ENCODE data around the gene PTPRM. TPM values are rescaled to one million over a fixed set of nuclear protein-coding genes. Genes with fewer than 3 reads are reported as not detected.
A peak's percentile ranks its signal among the peaks of the same experiment; 100 is the strongest.

PTPRM gene
- polyA plus RNA-seq, 1 of the 3 experiments (the other 2 are of a cell fraction): 16.0 TPM

GRCh38 chr18:8175501-8176061 lies 608.5 kb downstream of the PTPRM start:
- H3K9me3 ChIP-seq: no peaks in the 10 kb centered on the region
- CTCF ChIA-PET: interaction anchor here (0.5 to 2.0 kb wide), 4 partner anchors 12 to 608 kb away, joined by 3 to 6 read pairs (median 4); partner anchors contain the start of gene PTPRM

DNA sequence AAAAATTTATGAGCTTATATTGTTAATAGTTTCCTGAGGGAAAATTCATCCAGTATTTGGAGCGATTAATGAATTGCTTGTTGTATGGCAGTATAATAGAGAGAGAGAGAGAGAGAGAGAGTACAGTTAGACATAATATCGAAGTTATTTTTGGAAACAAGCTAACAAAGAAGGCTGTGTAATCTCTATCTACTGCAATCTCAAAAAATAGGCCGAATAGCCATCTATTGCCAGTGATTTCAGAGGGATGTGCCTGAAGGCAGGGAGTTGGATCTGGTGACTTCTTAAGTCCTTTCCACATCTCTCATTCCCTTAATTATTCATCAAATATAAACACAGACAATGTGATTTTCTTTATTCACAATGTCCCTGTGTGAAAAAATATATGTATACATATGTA lies 609.0 kb downstream of the PTPRM start:
- Histone ChIP-seq H3K9ac (no peak overlapping the region), H3K9me3 (no peaks in the 10 kb centered on the region), H3K27me3 (ENCODE audit: insufficient read depth) (no peaks in the 10 kb centered on the region), H3K9me2 (no peaks in the 10 kb centered on the region; the same call in 1 of the 2 replicates), H3K36me3 (replicated peaks in 1 of 2; ENCODE audit: control insufficient read depth in 1 of 2, insufficient read depth in 2 of 2, low read length in 1 of 2) (no peaks in the 10 kb centered on the region), H4K20me1 (ENCODE audit: insufficient read depth) (no peaks in the 10 kb centered on the region), H3K79me2 (ENCODE audit: insufficient read depth) (no peaks in the 10 kb centered on the region), H2AFZ (ENCODE audit: low read depth) (no peak overlapping the region), H3K4me2 (no peak overlapping the region), H3K4me3 (ENCODE audit: low read depth in 2 of 2, low read length in 1 of 2) (no peak overlapping the region), H3F3A (replicated peaks; ENCODE audit: insufficient read depth) (no peaks in the 10 kb centered on the region), H3K4me1 (ENCODE audit: control insufficient read depth in 1 of 2, insufficient read depth in 2 of 2, low read depth in 1 of 2, low read length in 1 of 2) (peaks cover 0 to 30% of the 10 kb centered on the region in 2 experiments; a peak in 2 of 4 replicates), H3K27ac (ENCODE audit: low read depth in 2 of 2, low read length in 1 of 2) (peak overlapping the region in 1 of 2 experiments; percentile 83; a peak in 2 of 4 replicates)
- CTCF ChIA-PET: interaction anchor here (0.5 to 2.0 kb wide), 6 partner anchors 12 to 609 kb away, joined by 3 to 6 read pairs (median 3); partner anchors contain the start of gene PTPRM
- WGBS (ENCODE audit: low lambda C conversion rate): 38% methylated on average over 3 of the region's 3 CpGs
- TF ChIP-seq EP300 (IDR thresholded peaks at IDR 0.05; ENCODE audit: borderline replicate concordance in 1 of 2, low read depth in 1 of 2, low read length in 1 of 2) (peak in 1 of 2 experiments; percentile 28; a peak in 1 of 4 replicates), TCF12 (IDR thresholded peaks at IDR 0.05) (no peak)
- DNase-seq: no peak
- POLR2A ChIA-PET: no interaction called here

More at GRCh38 chr18:8175501-8176061, 608.5 kb downstream of the PTPRM start:
- peak overlapping the region in 1 of 2 experiments; percentile 83; a peak in 2 of 4 replicates for H3K27ac ChIP-seq (ENCODE audit: low read depth in 2 of 2, low read length in 1 of 2)
- POLR2A ChIA-PET: no interaction called here
- H3K4me1 ChIP-seq (ENCODE audit: control insufficient read depth in 1 of 2, insufficient read depth in 2 of 2, low read depth in 1 of 2, low read length in 1 of 2): peaks cover 0 to 30% of the 10 kb centered on the region in 2 experiments; a peak in 2 of 4 replicates
- no peaks in the 10 kb centered on the region for H4K20me1 ChIP-seq (ENCODE audit: insufficient read depth)
- no peak overlapping the region for H3K4me2 ChIP-seq
- H3K79me2 ChIP-seq (ENCODE audit: insufficient read depth): no peaks in the 10 kb centered on the region
- DNase-seq: no peak
- no peak overlapping the region for H3K4me3 ChIP-seq (ENCODE audit: low read depth in 2 of 2, low read length in 1 of 2)
- H3F3A ChIP-seq (replicated peaks; ENCODE audit: insufficient read depth): no peaks in the 10 kb centered on the region
- no peak overlapping the region for H2AFZ ChIP-seq (ENCODE audit: low read depth)
- TF ChIP-seq TCF12 (IDR thresholded peaks at IDR 0.05): no peak
- no peaks in the 10 kb centered on the region; the same call in 1 of the 2 replicates for H3K9me2 ChIP-seq
- no peaks in the 10 kb centered on the region for H3K27me3 ChIP-seq (ENCODE audit: insufficient read depth)
- H3K9ac ChIP-seq: no peak overlapping the region
- WGBS (ENCODE audit: low lambda C conversion rate): 41% methylated on average over 7 of the region's 7 CpGs
- H3K36me3 ChIP-seq (replicated peaks in 1 of 2; ENCODE audit: control insufficient read depth in 1 of 2, insufficient read depth in 2 of 2, low read length in 1 of 2): no peaks in the 10 kb centered on the region

DNA sequence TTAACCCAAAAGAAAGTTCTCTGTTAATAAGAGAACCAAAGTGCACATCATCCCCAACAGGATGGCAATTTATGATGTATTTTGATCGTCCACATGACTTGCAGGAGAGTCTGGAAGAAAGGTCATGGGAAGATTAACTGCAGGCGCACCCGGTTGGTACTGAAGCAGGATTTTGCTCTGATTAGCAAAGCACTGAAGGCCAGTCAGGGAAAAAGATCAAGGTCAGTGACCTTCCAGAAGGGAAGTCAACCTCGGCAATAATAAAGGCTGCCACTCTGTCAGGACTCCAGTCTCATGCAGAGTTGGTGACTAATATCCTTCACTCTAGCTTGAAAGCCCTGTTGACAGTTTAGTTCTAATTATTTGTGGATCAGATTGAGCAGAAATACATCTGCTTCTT lies 609.4 kb downstream of the PTPRM start:
- Histone ChIP-seq H3K4me2 (no peak overlapping the region), H3K9me2 (no peaks in the 10 kb centered on the region; the same call in 1 of the 2 replicates), H3K27ac (ENCODE audit: low read depth in 2 of 2, low read length in 1 of 2) (peak overlapping the region in 1 of 2 experiments; percentile 83; a peak in 2 of 4 replicates), H3K4me3 (ENCODE audit: low read depth in 2 of 2, low read length in 1 of 2) (no peak overlapping the region), H3K79me2 (ENCODE audit: insufficient read depth) (no peaks in the 10 kb centered on the region), H3K36me3 (replicated peaks in 1 of 2; ENCODE audit: control insufficient read depth in 1 of 2, insufficient read depth in 2 of 2, low read length in 1 of 2) (no peaks in the 10 kb centered on the region), H3K27me3 (ENCODE audit: insufficient read depth) (no peaks in the 10 kb centered on the region), H3K4me1 (ENCODE audit: control insufficient read depth in 1 of 2, insufficient read depth in 2 of 2, low read depth in 1 of 2, low read length in 1 of 2) (peaks cover 0 to 30% of the 10 kb centered on the region in 2 experiments; a peak in 2 of 4 replicates), H3F3A (replicated peaks; ENCODE audit: insufficient read depth) (no peaks in the 10 kb centered on the region), H3K9me3 (no peaks in the 10 kb centered on the region), H2AFZ (ENCODE audit: low read depth) (no peak overlapping the region), H3K9ac (no peak overlapping the region), H4K20me1 (ENCODE audit: insufficient read depth) (no peaks in the 10 kb centered on the region)
- CTCF ChIA-PET: interaction anchor here (0.7 to 2.0 kb wide), 6 partner anchors 10 to 609 kb away, joined by 3 to 6 read pairs (median 4); partner anchors contain the start of gene PTPRM
- POLR2A ChIA-PET: no interaction called here
- 19% methylated on average over 4 of the region's 4 CpGs for WGBS (ENCODE audit: low lambda C conversion rate)
- no peak for DNase-seq
- TF ChIP-seq NRF1 (IDR thresholded peaks at IDR 0.05; ENCODE audit: low read depth, low read length) (no peak), GABPA (IDR thresholded peaks at IDR 0.05; ENCODE audit: low read depth) (no peak), PBX3 (IDR thresholded peaks at IDR 0.05) (no peak), USF1 (IDR thresholded peaks at IDR 0.05; ENCODE audit: borderline replicate concordance, low read depth) (no peak), CHD2 (IDR thresholded peaks at IDR 0.05; ENCODE audit: low read length, partially characterized antibody) (no peak), NFIC (IDR thresholded peaks at IDR 0.05; ENCODE audit: borderline replicate concordance) (no peak), USF2 (IDR thresholded peaks at IDR 0.05; ENCODE audit: borderline replicate concordance, low read depth, low read length) (no peak), ELF1 (IDR thresholded peaks at IDR 0.05) (no peak), GATA2 (CRISPR knock-in tag; IDR thresholded peaks at IDR 0.05) (no peak), JUND (IDR thresholded peaks at IDR 0.05) (no peak), POLR2AphosphoS5 (IDR thresholded peaks at IDR 0.05; ENCODE audit: low read depth, low read length) (no peak), RXRA (IDR thresholded peaks at IDR 0.05; ENCODE audit: borderline replicate concordance, low read depth) (no peak), RCOR1 (IDR thresholded peaks at IDR 0.05; ENCODE audit: low read length) (no peak), MXI1 (IDR thresholded peaks at IDR 0.05; ENCODE audit: low read depth, low read length) (no peak)
- TF ChIP-seq, protein P1, sequence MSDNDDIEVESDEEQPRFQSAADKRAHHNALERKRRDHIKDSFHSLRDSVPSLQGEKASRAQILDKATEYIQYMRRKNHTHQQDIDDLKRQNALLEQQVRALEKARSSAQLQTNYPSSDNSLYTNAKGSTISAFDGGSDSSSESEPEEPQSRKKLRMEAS (IDR thresholded peaks at IDR 0.05; ENCODE audit: low read depth): no peak
- TF ChIP-seq, protein P2, sequence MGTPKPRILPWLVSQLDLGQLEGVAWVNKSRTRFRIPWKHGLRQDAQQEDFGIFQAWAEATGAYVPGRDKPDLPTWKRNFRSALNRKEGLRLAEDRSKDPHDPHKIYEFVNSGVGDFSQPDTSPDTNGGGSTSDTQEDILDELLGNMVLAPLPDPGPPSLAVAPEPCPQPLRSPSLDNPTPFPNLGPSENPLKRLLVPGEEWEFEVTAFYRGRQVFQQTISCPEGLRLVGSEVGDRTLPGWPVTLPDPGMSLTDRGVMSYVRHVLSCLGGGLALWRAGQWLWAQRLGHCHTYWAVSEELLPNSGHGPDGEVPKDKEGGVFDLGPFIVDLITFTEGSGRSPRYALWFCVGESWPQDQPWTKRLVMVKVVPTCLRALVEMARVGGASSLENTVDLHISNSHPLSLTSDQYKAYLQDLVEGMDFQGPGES (IDR thresholded peaks at IDR 0.05; ENCODE audit: low read depth, low read length): no peak
